Kidney tubule cell (primary cell): Measurements from ENCODE around the gene FCHO2.

ENCODE experiments used
- DNase-seq: peaks from one replicate; pipeline ENCODE4 v3.0.0-alpha.2; 2018; ENCODE audit warnings: low spot score

FCHO2 gene

GRCh38 chr5:73030995-73031394, 75.2 kb downstream of the FCHO2 start:
- DNase-seq: peak; percentile 87

- DNase-seq: peak; percentile 85
These were observed 76.0 kb downstream of the FCHO2 start for GRCh38 chr5:73031839-73032238.

GRCh38 chr5:73032635-73033034, 76.8 kb downstream of the FCHO2 start:
- no peak for DNase-seq

- DNase-seq: no peak
These were observed 81.7 kb downstream of the FCHO2 start for GRCh38 chr5:73037545-73037944.

GRCh38 chr5:73039082-73039481, 83.2 kb downstream of the FCHO2 start:
- peak; percentile 41 for DNase-seq

GRCh38 chr5:73042993-73043392, 87.2 kb downstream of the FCHO2 start:
- no peak for DNase-seq

- no peak for DNase-seq
These were observed 88.7 kb downstream of the FCHO2 start for GRCh38 chr5:73044546-73044945.

GRCh38 chr5:73045623-73046022, 89.8 kb downstream of the FCHO2 start:
- DNase-seq: no peak

- DNase-seq: no peak
These were observed 105.8 kb downstream of the FCHO2 start for GRCh38 chr5:73061593-73061992.

GRCh38 chr5:73066466-73066865, 110.6 kb downstream of the FCHO2 start:
- peak; percentile 13 for DNase-seq

GRCh38 chr5:73067213-73067612, 111.4 kb downstream of the FCHO2 start:
- no peak for DNase-seq

- DNase-seq: no peak
These were observed 125.3 kb downstream of the FCHO2 start for GRCh38 chr5:73081093-73081492.

GRCh38 chr5:73088026-73088425, 132.2 kb downstream of the FCHO2 start:
- DNase-seq: peak; percentile 69

- DNase-seq: peak; percentile 84
These were observed 138.1 kb downstream of the FCHO2 start for GRCh38 chr5:73093943-73094342.

GRCh38 chr5:73094415-73094814, 138.6 kb downstream of the FCHO2 start:
- DNase-seq: no peak

GRCh38 chr5:73095564-73096238, 139.9 kb downstream of the FCHO2 start:
- no peak for DNase-seq

GRCh38 chr5:73096239-73096575, 140.4 kb downstream of the FCHO2 start:
- DNase-seq: peak; percentile 73

- no peak for DNase-seq
These were observed 141.9 kb downstream of the FCHO2 start for GRCh38 chr5:73097740-73098139.

GRCh38 chr5:73100109-73100508, 144.3 kb downstream of the FCHO2 start:
- DNase-seq: no peak

GRCh38 chr5:73103870-73104299, 148.0 kb downstream of the FCHO2 start:
- DNase-seq: no peak

GRCh38 chr5:73104326-73104725, 148.5 kb downstream of the FCHO2 start:
- DNase-seq: no peak

GRCh38 chr5:73106335-73106734, 150.5 kb downstream of the FCHO2 start:
- DNase-seq: no peak

GRCh38 chr5:73110190-73110589, 154.3 kb downstream of the FCHO2 start:
- no peak for DNase-seq

GRCh38 chr5:73111536-73111935, 155.7 kb downstream of the FCHO2 start:
- DNase-seq: no peak

- no peak for DNase-seq
These were observed 156.5 kb downstream of the FCHO2 start for GRCh38 chr5:73112359-73112758.
